Body of pancreas (tissue), 4 donors: ENCODE data around the gene MRPL55. TPM values are rescaled to one million over a fixed set of nuclear protein-coding genes. Genes with fewer than 3 reads are reported as not detected.

ENCODE experiments used
- ATAC-seq: fragments of 150-250 bp; one replicate; pipeline ENCODE4 v1.9.1; 2016
- DNase-seq, 4 donors: peaks; one replicate each; pipeline ENCODE4 v3.0.0-alpha.2; 2019
- H3K27ac ChIP-seq, 4 donors: fragments of 200-600 bp; sonication (generic); 1 replicate in 3 of 4; 2 replicates in 1 of 4; pipeline versions ENCODE4 v1.5.1 to v1.6.1; 2016 to 2019; ENCODE audit warnings: mild to moderate bottlenecking in 1 of 4, mixed read lengths in 1 of 4, moderate library complexity in 1 of 4
- H3K27me3 ChIP-seq, 2 donors: fragments of 200-600 bp; sonication (generic); one replicate each; pipeline ENCODE4 v1.6.0; 2016; ENCODE audit warnings: mild to moderate bottlenecking in 1 of 2
- H3K36me3 ChIP-seq, 2 donors: fragments of 200-600 bp; sonication (generic); replicated peaks in 1 of 2; 2 replicates each; pipeline ENCODE4 v1.5.1; 2016; ENCODE audit warnings: low read depth in 2 of 2; ENCODE audit not compliant: insufficient read depth in 1 of 2
- H3K4me1 ChIP-seq: fragments of 200-600 bp; sonication (generic); one replicate; pipeline ENCODE4 v1.6.0; 2016
- H3K4me3 ChIP-seq, 2 donors: fragments of 200-600 bp; sonication (generic); 1 replicate in 1 of 2; 2 replicates in 1 of 2; pipeline ENCODE4 v1.5.1; 2016 to 2019
- H3K9me3 ChIP-seq, 3 donors: fragments of 200-600 bp; sonication (generic); 1 replicate in 2 of 3; 2 replicates in 1 of 3; pipeline ENCODE4 v1.5.1; 2016
- POLR2A ChIP-seq, 3 donors: fragments of 450-650 bp; IDR thresholded peaks; one replicate each; pipeline ENCODE4 v1.6.1; 2016; ENCODE audit warnings: antibody characterized with exemption in 3 of 3, mild to moderate bottlenecking in 2 of 3
- WGBS, 2 donors: methylation state at CpG; one replicate each; pipeline ENCODE4 v1.1.5; 2017; 5-methylcytosine and 5-hydroxymethylcytosine counted together
- intact Hi-C: fragments of 100-400 bp; cut with DNase I; formaldehyde crosslinking; loops from one replicate; pipeline ENCODE4 v1.15.1; 2023
- total RNA-seq, 2 donors: library from RNA; depleted of rRNA; stranded (reverse); fragments of >200 nt; gene quantifications; one replicate each; pipeline ENCODE4 v1.1.0, GENCODE V29; 2016
- TF ChIP-seq, protein P1 (sequence below), 7 experiments: fragments of 450-650 bp in 4 of 7; fragments of 200-600 bp in 3 of 7; sonication (generic) in 3 of 7; IDR thresholded peaks; one replicate each; pipeline ENCODE4 v1.5.1; 2016 to 2019; ENCODE audit warnings: antibody characterized with exemption in 7 of 7

The MRPL55 gene
- total RNA-seq, 2 donors from 2014 or later, result 65.9 to 68.7 TPM

GRCh38 chr1:228095938-228096337, 13.2 kb downstream of the MRPL55 start:
- no peak for DNase-seq
- 79 to 82% methylated on average over 7 to 8 of the region's 8 CpGs for WGBS, 2 donors
- ATAC-seq, result no peak

DNA sequence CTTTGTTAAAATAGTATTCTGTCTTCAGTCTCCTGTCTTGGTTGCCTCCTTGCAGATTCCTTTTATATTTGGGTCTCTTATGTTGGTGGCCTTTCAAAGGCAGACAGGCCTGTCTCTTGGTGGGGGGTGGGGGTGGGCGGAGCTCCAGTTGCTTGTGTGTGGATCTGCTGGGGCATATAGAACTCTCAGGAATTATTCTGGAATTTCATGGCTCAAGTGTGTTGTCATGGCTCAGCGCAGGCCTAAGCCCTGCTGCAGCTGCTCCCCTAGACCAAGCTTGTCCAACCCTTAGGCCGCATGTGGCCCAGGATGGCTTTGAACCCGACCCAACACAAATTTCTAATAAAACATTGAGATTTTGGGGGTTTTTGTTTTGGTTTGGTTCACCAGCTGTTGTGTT, 13.9 kb downstream of the MRPL55 start:
- DNase-seq (no peak), ATAC-seq (no peak)
- H3K4me1 ChIP-seq, result peaks cover 73% of the 10 kb centered on the region
- intact Hi-C loops, result no loop called here
- H3K9me3 ChIP-seq, result no peaks in the 10 kb centered on the region
- no peak overlapping the region for H3K4me3 ChIP-seq
- TF ChIP-seq POLR2A (IDR thresholded peaks at IDR 0.05), result no peak
- TF ChIP-seq, protein P1, sequence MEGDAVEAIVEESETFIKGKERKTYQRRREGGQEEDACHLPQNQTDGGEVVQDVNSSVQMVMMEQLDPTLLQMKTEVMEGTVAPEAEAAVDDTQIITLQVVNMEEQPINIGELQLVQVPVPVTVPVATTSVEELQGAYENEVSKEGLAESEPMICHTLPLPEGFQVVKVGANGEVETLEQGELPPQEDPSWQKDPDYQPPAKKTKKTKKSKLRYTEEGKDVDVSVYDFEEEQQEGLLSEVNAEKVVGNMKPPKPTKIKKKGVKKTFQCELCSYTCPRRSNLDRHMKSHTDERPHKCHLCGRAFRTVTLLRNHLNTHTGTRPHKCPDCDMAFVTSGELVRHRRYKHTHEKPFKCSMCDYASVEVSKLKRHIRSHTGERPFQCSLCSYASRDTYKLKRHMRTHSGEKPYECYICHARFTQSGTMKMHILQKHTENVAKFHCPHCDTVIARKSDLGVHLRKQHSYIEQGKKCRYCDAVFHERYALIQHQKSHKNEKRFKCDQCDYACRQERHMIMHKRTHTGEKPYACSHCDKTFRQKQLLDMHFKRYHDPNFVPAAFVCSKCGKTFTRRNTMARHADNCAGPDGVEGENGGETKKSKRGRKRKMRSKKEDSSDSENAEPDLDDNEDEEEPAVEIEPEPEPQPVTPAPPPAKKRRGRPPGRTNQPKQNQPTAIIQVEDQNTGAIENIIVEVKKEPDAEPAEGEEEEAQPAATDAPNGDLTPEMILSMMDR (IDR thresholded peaks at IDR 0.05), result no peak
- no peak overlapping the region for H3K27ac ChIP-seq
- peaks cover 7 to 14% of the 10 kb centered on the region in 2 donors for H3K36me3 ChIP-seq
- no peaks in the 10 kb centered on the region for H3K27me3 ChIP-seq
- 95 to 98% methylated on average over 4 of the region's 4 CpGs for WGBS, 2 donors

More at GRCh38 chr1:228095938-228096337, 13.2 kb downstream of the MRPL55 start:
- TF ChIP-seq POLR2A (IDR thresholded peaks at IDR 0.05), result no peak
- TF ChIP-seq, protein P1 (IDR thresholded peaks at IDR 0.05), result no peak
- Histone ChIP-seq H3K36me3 (peaks cover 7 to 14% of the 10 kb centered on the region in 2 donors), H3K27me3 (no peaks in the 10 kb centered on the region), H3K9me3 (no peaks in the 10 kb centered on the region), H3K4me3 (no peak overlapping the region), H3K27ac (no peak overlapping the region), H3K4me1 (peaks cover 69% of the 10 kb centered on the region)
- intact Hi-C loops, result no loop called here

DNA sequence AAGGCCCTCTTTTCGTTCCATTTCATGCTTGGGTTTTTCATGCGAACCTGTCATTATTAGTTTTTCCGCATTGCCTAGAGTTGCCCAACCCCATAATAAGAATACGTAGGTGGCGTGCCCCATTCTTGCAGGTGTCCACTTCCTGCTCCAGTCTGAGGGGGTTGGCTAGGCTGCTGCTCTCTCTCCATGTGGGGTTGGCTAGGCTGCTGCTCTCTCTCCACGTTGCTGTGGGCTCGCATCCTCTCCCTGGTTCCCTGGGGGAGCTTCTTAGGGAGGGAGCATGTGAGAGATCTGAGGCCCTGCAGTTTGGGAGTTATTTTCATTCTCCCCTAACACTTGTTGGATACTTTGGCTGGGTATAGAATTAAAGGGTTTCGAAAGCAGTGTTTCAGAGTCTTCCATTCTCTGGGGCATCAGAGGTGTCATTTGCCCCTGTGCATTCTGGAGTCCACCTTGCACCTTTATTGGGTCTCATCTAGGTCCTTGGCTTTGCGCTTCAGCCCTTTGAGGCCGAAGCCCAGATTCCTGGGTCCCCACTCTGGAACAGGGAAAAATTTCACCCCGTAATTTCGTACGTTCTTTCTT, 14.6 kb downstream of the MRPL55 start:
- intact Hi-C loops, result no loop called here
- Histone ChIP-seq H3K4me1 (peaks cover 79% of the 10 kb centered on the region), H3K27me3 (no peaks in the 10 kb centered on the region), H3K4me3 (no peak overlapping the region), H3K27ac (no peak overlapping the region), H3K9me3 (no peaks in the 10 kb centered on the region), H3K36me3 (peaks cover 7 to 14% of the 10 kb centered on the region in 2 donors)
- 85 to 90% methylated on average over 13 of the region's 13 CpGs for WGBS, 2 donors
- no peak for ATAC-seq
- no peak for DNase-seq
- no peak for TF ChIP-seq POLR2A (IDR thresholded peaks at IDR 0.05)
- TF ChIP-seq, protein P1 (IDR thresholded peaks at IDR 0.05), result no peak

DNA sequence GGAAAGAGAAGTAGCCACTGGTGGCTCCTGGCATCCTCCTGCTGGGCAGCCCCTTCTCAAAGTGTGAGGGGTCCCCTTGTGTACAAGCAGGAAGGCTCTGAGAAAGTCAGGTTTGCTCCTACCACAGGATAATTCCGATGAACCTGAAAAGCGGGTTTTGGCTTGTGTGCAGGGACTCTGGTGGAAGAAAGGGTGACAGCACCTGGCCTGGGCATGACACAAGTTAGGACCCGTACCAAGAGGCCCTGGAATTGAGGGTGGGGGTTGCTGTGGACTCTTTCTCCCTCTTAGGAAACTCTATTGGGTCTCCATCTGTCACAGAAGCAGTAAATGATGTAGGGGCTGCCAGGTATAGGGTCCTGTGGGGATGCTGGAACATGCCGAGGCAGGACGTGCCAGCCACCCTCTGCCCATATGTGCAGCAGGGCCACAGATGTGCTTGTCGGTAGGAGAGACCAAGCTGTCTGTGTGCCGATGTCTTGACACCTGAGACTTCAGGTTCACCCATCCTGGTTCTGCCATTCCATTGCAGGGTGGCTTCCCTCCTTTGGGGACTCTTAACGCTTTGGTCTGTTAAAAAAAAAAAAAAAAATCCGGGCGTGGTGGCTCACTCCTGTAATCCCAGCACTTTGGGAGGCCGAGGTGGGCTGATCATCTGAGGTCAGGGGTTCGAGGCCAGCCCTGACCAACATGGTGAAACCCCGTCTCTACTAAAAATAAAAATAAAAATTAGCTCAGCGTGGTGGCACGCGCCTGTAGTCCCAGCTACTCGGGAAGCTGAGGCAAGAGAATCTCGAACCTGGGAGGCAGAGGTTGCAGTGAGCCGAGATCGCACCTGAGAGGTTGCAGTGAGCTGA, 15.8 kb downstream of the MRPL55 start:
- TF ChIP-seq POLR2A (IDR thresholded peaks at IDR 0.05), result no peak
- ATAC-seq, result no peak
- no peak overlapping the region for H3K27ac ChIP-seq
- H3K36me3 ChIP-seq, result peaks cover 7 to 10% of the 10 kb centered on the region in 2 donors
- no peak overlapping the region for H3K4me3 ChIP-seq
- intact Hi-C loops, result no loop called here
- peaks cover 92% of the 10 kb centered on the region for H3K4me1 ChIP-seq
- H3K9me3 ChIP-seq, result no peaks in the 10 kb centered on the region
- no peaks in the 10 kb centered on the region for H3K27me3 ChIP-seq
- DNase-seq, result no peak
- WGBS, 2 donors, result 76% methylated on average over 19 to 20 of the region's 20 CpGs

DNA sequence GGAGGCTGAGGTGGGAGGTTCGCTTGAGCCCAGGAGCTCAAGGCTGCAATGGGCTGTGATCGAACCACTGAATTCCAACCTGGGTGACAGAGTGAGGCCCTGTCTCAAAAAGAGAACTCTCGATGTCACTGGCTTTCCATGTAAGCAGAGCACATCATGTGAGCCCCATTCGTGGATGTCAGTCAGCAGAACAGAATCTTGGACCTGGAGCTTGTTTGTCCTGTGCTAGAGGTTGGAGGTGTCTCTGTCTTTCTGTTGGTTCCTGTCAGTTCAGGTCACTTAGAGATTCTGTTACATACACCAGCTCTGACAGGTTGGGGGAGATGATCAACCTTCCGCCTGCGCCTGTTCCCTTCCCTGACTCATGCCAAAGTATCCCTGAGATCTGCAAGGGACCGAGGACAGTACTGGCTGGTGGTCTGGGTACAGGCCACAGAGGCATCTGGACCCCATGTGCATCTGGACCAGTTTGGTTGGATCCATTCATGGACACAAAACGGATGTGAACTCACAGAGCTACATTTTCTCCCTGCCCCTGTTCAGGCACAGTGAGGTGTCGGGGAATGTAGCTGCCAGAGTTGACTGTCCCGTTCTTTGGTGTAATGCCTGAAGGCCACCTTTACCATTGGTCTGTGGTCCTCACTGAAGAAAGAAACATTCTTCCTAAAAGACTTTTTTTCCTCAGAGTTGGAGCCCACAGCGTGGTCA, 16.6 kb downstream of the MRPL55 start:
- intact Hi-C loops, result no loop called here
- WGBS, 2 donors, result 65 to 72% methylated on average over 7 to 11 of the region's 11 CpGs
- DNase-seq, result no peak

More for the DNA sequence above, 16.6 kb downstream of the MRPL55 start:
- Histone ChIP-seq H3K4me1 (peaks cover 99% of the 10 kb centered on the region), H3K27me3 (no peaks in the 10 kb centered on the region), H3K27ac (no peak overlapping the region), H3K4me3 (no peak overlapping the region), H3K36me3 (peaks cover 4% of the 10 kb centered on the region in 2 donors), H3K9me3 (no peaks in the 10 kb centered on the region)
- ATAC-seq, result no peak
- no peak for TF ChIP-seq POLR2A (IDR thresholded peaks at IDR 0.05)
- TF ChIP-seq, protein P1 (IDR thresholded peaks at IDR 0.05), result no peak
